ENCODE results near the gene TRAF4.
"Not testable (repeated sequence)": the region's sequence is repeated elsewhere in the genome, so short reads cannot be mapped to it uniquely, and the experiment has no call there.

Gene TRAF4

DNA sequence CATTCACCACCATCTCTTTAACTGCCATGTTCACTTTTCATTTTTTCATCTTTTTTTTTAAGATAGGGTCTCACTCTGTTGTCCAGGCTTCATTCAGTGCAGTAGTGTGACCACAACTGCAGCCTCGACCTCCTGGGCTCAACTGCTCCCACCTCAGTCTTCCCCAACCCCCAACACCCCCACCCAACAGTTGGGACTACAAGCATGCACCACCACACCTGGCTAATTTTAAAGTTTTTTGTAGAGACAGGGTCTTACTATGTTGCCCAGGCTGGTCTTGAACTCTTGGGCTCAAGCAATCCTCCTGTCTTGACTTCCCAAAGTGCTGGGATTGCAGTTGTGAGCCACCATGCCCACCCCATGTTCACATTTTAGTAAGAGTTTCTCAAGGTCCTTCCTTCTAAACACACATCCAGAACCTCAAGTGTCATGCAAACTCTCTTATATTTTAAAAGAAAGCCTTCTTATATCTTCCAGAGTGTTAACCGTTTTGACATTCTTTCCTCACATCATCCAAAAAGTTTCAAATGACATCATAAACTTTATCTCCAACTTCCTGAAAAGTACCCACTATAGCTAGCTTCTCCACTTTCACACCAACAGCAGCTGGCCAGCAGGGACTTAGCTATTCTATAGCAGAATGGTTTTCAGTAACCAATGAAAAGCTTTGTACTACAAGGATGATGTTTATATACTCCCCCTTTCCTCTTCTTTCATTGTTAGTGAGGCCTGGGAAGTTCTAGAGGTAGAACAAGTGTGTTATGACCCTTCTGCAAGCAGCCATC, 49.3 kb downstream of the TRAF4 start:
- no peak for DNase-seq (ENCODE audit: low spot score)

DNA sequence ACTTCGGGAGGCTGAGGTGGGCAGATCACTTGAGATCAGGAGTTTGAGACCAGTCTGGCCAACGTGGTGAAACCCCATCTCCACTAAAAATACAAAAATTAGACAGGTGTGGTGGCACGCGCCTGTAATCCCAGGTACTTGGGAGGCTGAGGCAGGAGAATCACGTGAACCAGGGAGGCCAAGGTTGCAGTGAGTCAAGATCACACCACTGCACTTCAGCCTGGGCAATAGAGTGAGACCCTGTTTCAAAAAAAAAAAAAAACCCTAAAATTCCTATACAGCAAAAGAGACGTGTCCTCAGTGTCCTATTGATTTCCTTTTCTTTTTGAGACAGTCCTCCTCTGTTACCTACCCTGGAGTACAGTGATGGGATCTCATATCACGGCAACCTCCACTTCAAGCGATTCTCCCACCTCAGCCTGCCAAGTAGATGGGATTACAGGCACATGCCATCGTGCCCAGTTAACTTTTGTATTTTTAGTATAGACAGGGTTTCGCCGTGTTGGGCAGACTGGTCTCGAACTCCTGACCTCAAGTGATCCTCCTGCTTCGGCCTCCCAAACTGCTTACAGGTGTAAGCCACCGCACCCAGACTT, 51.1 kb downstream of the TRAF4 start:
- DNase-seq (ENCODE audit: low spot score), result not testable (repeated sequence)

DNA sequence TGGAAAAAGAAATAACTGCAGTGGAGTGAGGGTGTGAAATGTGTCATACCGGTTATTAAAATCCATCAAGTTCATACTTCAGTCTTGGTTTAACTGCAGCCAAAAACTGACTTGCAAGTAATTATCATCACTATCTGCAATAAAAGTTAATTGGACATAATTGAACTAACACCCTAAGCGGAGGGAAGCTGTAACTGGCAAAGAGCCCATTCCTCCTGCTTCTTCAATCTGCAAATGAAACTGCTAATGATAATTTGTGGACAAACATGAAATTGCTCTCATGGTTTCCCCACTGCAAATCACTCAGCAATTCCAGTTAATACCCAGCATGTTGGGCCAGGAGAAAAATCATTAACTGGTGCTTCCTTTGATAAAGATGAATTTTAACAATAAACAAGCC, 52.3 kb downstream of the TRAF4 start:
- DNase-seq (ENCODE audit: low spot score), result no peak
